Ovary (tissue), 3 donors: ENCODE data around the gene PRKCE.

Experiments used
- POLR2A ChIP-seq: fragments of 450-650 bp; IDR thresholded peaks from one replicate; pipeline ENCODE4 v1.6.1; 2017; ENCODE audit warnings: antibody characterized with exemption, mild to moderate bottlenecking, moderate library complexity
- TF ChIP-seq, protein P1 (sequence below), 3 donors: fragments of 450-650 bp in 2 of 3; fragments of 200-600 bp in 1 of 3; IDR thresholded peaks; one replicate each; pipeline versions ENCODE4 v1.5.1 to v1.8.0; 2016 to 2022; ENCODE audit warnings: antibody characterized with exemption in 3 of 3, mild to moderate bottlenecking in 1 of 3
- donor health status: DM: no; HTN: no; CAD: no.

DNA sequence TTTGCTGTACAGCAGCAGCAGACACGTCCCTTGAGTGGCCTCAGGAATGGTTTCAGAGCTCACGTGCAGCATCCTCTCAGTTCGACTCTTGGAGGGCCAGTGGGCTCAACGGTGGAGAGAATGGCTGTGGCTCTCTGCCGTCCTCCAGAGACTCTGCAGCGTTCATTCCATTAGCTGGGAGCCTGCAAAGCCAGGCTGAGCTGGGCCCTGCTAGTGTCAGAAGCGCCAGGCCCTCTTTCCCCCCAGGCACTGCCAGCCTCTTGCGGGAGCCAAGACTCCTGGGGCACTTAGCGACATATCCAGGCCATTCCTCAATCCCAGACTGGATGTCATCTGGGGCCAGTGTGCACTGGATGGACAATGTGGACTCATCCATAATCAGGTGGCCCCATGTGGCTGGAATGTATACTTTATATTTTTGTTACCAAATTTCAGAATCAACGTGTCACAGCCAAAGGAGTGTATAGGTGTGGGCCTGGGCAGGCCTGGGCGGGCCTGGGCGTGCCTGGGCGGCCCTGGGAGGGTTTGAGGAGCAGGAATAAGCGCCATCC, 520.6 kb downstream of the PRKCE start:
- TF ChIP-seq, protein P1, sequence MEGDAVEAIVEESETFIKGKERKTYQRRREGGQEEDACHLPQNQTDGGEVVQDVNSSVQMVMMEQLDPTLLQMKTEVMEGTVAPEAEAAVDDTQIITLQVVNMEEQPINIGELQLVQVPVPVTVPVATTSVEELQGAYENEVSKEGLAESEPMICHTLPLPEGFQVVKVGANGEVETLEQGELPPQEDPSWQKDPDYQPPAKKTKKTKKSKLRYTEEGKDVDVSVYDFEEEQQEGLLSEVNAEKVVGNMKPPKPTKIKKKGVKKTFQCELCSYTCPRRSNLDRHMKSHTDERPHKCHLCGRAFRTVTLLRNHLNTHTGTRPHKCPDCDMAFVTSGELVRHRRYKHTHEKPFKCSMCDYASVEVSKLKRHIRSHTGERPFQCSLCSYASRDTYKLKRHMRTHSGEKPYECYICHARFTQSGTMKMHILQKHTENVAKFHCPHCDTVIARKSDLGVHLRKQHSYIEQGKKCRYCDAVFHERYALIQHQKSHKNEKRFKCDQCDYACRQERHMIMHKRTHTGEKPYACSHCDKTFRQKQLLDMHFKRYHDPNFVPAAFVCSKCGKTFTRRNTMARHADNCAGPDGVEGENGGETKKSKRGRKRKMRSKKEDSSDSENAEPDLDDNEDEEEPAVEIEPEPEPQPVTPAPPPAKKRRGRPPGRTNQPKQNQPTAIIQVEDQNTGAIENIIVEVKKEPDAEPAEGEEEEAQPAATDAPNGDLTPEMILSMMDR (IDR thresholded peaks at IDR 0.05), result no peak
- no peak for TF ChIP-seq POLR2A
